ENCODE data around the gene GBP4. TPM values are rescaled to one million over a fixed set of nuclear protein-coding genes. Genes with fewer than 3 reads are reported as not detected.

The GBP4 gene
- total RNA-seq, 1 experiment from 2014 or later, result 0.07 TPM

GRCh38 chr1:89143484-89143883, 55.3 kb downstream of the GBP4 start:
- no peaks in the 10 kb centered on the region for H3K9me3 ChIP-seq (ENCODE audit: low read length)
- BruUV-seq (replicated peaks), result no TSS peak
- H3K27ac ChIP-seq (ENCODE audit: low read length), result no peak overlapping the region
- no peaks in the 10 kb centered on the region for H3F3A ChIP-seq (ENCODE audit: low read length, unreplicated experiment)
- DNase-seq, result no peak
- no peak overlapping the region for H3K4me2 ChIP-seq (ENCODE audit: low read length)
- no peaks in the 10 kb centered on the region for H3K4me1 ChIP-seq (ENCODE audit: insufficient read depth, low read length)
- no peak for ATAC-seq
- ChIA-PET POLR2A (ENCODE audit: unreplicated experiment) (no interaction called here), CTCF (no interaction called here)
- H3K9ac ChIP-seq (ENCODE audit: low read length), result no peak overlapping the region
- H3K79me2 ChIP-seq (ENCODE audit: low read length), result no peaks in the 10 kb centered on the region
- H3K27me3 ChIP-seq (ENCODE audit: low read length), result no peaks in the 10 kb centered on the region
- TF ChIP-seq EZH2 (IDR thresholded peaks at IDR 0.05; ENCODE audit: low read length, unreplicated experiment), result no peak
- TF ChIP-seq, protein P1, sequence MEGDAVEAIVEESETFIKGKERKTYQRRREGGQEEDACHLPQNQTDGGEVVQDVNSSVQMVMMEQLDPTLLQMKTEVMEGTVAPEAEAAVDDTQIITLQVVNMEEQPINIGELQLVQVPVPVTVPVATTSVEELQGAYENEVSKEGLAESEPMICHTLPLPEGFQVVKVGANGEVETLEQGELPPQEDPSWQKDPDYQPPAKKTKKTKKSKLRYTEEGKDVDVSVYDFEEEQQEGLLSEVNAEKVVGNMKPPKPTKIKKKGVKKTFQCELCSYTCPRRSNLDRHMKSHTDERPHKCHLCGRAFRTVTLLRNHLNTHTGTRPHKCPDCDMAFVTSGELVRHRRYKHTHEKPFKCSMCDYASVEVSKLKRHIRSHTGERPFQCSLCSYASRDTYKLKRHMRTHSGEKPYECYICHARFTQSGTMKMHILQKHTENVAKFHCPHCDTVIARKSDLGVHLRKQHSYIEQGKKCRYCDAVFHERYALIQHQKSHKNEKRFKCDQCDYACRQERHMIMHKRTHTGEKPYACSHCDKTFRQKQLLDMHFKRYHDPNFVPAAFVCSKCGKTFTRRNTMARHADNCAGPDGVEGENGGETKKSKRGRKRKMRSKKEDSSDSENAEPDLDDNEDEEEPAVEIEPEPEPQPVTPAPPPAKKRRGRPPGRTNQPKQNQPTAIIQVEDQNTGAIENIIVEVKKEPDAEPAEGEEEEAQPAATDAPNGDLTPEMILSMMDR (conservative IDR thresholded peaks at IDR 0.05; ENCODE audit: low read depth, low read length), result no peak
- no peak for TF ChIP-seq EZH2phosphoT487 (IDR thresholded peaks at IDR 0.05; ENCODE audit: borderline replicate concordance, low read length)
- H3K4me3 ChIP-seq (ENCODE audit: low read length), result no peak overlapping the region
- H2AFZ ChIP-seq (ENCODE audit: low read length), result no peak overlapping the region
- no peaks in the 10 kb centered on the region for H3K36me3 ChIP-seq (ENCODE audit: low read depth, low read length)
- H3K9me2 ChIP-seq (replicated peaks; ENCODE audit: low read length), result no peaks in the 10 kb centered on the region
- intact Hi-C loops (cut with micrococcal nuclease), result no loop called here
- H4K20me1 ChIP-seq (ENCODE audit: low read length), result no peaks in the 10 kb centered on the region

DNA sequence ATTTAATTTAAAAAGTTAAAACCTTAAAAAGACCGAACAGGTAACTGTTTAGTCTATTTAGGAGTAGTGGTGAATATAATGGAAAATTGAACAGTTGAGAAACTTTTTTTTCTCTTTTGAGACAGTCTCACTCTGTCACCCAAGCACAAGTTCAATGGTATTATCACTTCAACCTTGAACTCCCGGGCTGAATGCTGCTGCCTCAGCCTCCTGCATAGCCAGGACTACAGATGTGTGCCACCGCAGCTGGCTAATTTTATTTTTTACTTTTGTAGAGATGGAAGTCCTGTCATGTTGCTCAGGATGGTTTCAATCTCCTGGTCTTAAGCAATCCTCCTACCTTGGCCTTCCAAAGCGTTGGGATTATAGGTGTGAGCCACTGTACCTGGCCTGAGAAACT, 56.6 kb downstream of the GBP4 start:
- Histone ChIP-seq H3K79me2 (ENCODE audit: low read length) (no peaks in the 10 kb centered on the region), H3K9me2 (replicated peaks; ENCODE audit: low read length) (no peaks in the 10 kb centered on the region), H3K4me2 (ENCODE audit: low read length) (no peak overlapping the region), H2AFZ (ENCODE audit: low read length) (no peak overlapping the region), H3F3A (ENCODE audit: low read length, unreplicated experiment) (no peaks in the 10 kb centered on the region), H3K36me3 (ENCODE audit: low read depth, low read length) (no peaks in the 10 kb centered on the region), H4K20me1 (ENCODE audit: low read length) (no peaks in the 10 kb centered on the region), H3K9me3 (ENCODE audit: low read length) (no peaks in the 10 kb centered on the region), H3K27ac (ENCODE audit: low read length) (no peak overlapping the region), H3K9ac (ENCODE audit: low read length) (no peak overlapping the region), H3K4me1 (ENCODE audit: insufficient read depth, low read length) (no peaks in the 10 kb centered on the region), H3K27me3 (ENCODE audit: low read length) (no peaks in the 10 kb centered on the region), H3K4me3 (ENCODE audit: low read length) (no peak overlapping the region)
- ATAC-seq (no peak), DNase-seq (no peak)
- BruUV-seq (replicated peaks), result no TSS peak
- POLR2A ChIA-PET (ENCODE audit: unreplicated experiment), result no interaction called here
- no peak for TF ChIP-seq EZH2 (IDR thresholded peaks at IDR 0.05; ENCODE audit: low read length, unreplicated experiment)
- TF ChIP-seq, protein P1 (conservative IDR thresholded peaks at IDR 0.05; ENCODE audit: low read depth, low read length), result no peak
- no peak for TF ChIP-seq EZH2phosphoT487 (IDR thresholded peaks at IDR 0.05; ENCODE audit: borderline replicate concordance, low read length)
- intact Hi-C loops (cut with micrococcal nuclease), result no loop called here
- CTCF ChIA-PET, result no interaction called here

- DNase-seq, result no peak
- CTCF ChIA-PET, result no interaction called here
- no peak for ATAC-seq
Measured at GRCh38 chr1:89133747-89134146, 65.0 kb downstream of the GBP4 start.

More at GRCh38 chr1:89133747-89134146, 65.0 kb downstream of the GBP4 start:
- H2AFZ ChIP-seq (ENCODE audit: low read length), result no peak overlapping the region
- H3K27me3 ChIP-seq (ENCODE audit: low read length), result no peaks in the 10 kb centered on the region
- H3K4me3 ChIP-seq (ENCODE audit: low read length), result no peak overlapping the region
- H4K20me1 ChIP-seq (ENCODE audit: low read length), result no peaks in the 10 kb centered on the region
- no peak overlapping the region for H3K4me2 ChIP-seq (ENCODE audit: low read length)
- BruUV-seq (replicated peaks), result no TSS peak
- TF ChIP-seq EZH2 (IDR thresholded peaks at IDR 0.05; ENCODE audit: low read length, unreplicated experiment) (no peak), EZH2phosphoT487 (IDR thresholded peaks at IDR 0.05; ENCODE audit: borderline replicate concordance, low read length) (no peak)
- TF ChIP-seq, protein P1 (conservative IDR thresholded peaks at IDR 0.05; ENCODE audit: low read depth, low read length), result no peak
- H3K36me3 ChIP-seq (ENCODE audit: low read depth, low read length), result no peaks in the 10 kb centered on the region
- intact Hi-C loops (cut with micrococcal nuclease), result no loop called here
- H3K27ac ChIP-seq (ENCODE audit: low read length), result no peak overlapping the region
- no peak overlapping the region for H3K9ac ChIP-seq (ENCODE audit: low read length)
- POLR2A ChIA-PET (ENCODE audit: unreplicated experiment), result interaction anchor here (0.5 kb wide), 1 partner anchor 52 kb away, joined by 3 read pairs; no protein-coding TSS in a partner anchor
- H3K9me3 ChIP-seq (ENCODE audit: low read length), result no peaks in the 10 kb centered on the region
- no peaks in the 10 kb centered on the region for H3F3A ChIP-seq (ENCODE audit: low read length, unreplicated experiment)
- no peaks in the 10 kb centered on the region for H3K79me2 ChIP-seq (ENCODE audit: low read length)
- 0 out of 2 replicates have a peak, but pooled peaks cover 5% of the 10 kb centered on the region for H3K4me1 ChIP-seq (ENCODE audit: insufficient read depth, low read length)
- no peaks in the 10 kb centered on the region for H3K9me2 ChIP-seq (replicated peaks; ENCODE audit: low read length)

Other genes with a start within 250 kb of the GBP4 start
- 9.7 and 14.3 TPM in 2 replicates for gene KYAT3, start 206.3 kb downstream of the GBP4 start, total RNA-seq (2014; rRNA removed)
- 8.5 and 10.6 TPM in 2 replicates for gene RBMXL1, start 206.3 kb downstream of the GBP4 start, total RNA-seq (2014; rRNA removed)
- gene GBP3, start 176.1 kb downstream of the GBP4 start, total RNA-seq (2014; rRNA removed), result 23.3 and 24.9 TPM in 2 replicates
- gene GBP1, start 133.7 kb downstream of the GBP4 start, total RNA-seq (2014; rRNA removed), result 1.0 and 1.2 TPM in 2 replicates
- 1.6 and 2.1 TPM in 2 replicates for gene GBP2, start 72.8 kb downstream of the GBP4 start, total RNA-seq (2014; rRNA removed)
- 0.07 TPM in 1 of 2 replicates, not detected in the other for gene GBP7, start 22.9 kb downstream of the GBP4 start, total RNA-seq (2014; rRNA removed)
- not detected in 2 replicates for gene GBP5, start 73.9 kb upstream of the GBP4 start, total RNA-seq (2014; rRNA removed)
- gene GBP6, start 165.1 kb upstream of the GBP4 start, total RNA-seq (2014; rRNA removed), result 0.17 and 0.40 TPM in 2 replicates

Measured in PC-3 (cell line).